Lung (tissue), 12 donors: ENCODE data around the gene EPC1. TPM values are rescaled to one million over a fixed set of nuclear protein-coding genes. Genes with fewer than 3 reads are reported as not detected.

ENCODE experiments used
- ATAC-seq: fragments of 200-7000 bp; cut with Tn5 transposase; one replicate; pipeline ENCODE4 v1.9.1; 2020; ENCODE audit warnings: moderate number of reproducible peaks; ENCODE audit not compliant: insufficient read depth, low FRiP score
- DNase-seq, 3 donors: peaks; one replicate each; pipeline ENCODE4 v3.0.0-alpha.2; 2013 to 2017
- H3K27ac ChIP-seq, 2 donors: one replicate each; pipeline ENCODE4 v1.5.1; 2013; ENCODE audit warnings: mild to moderate bottlenecking in 2 of 2, moderate library complexity in 2 of 2, control low read depth in 1 of 2, inconsistent platforms in 1 of 2, low read depth in 1 of 2, low read length in 1 of 2
- H3K27me3 ChIP-seq, 3 donors: one replicate each; pipeline ENCODE4 v1.5.1; 2013; ENCODE audit warnings: low read length in 2 of 3; ENCODE audit not compliant: control insufficient read depth in 3 of 3, insufficient read depth in 3 of 3
- H3K36me3 ChIP-seq, 4 donors: one replicate each; pipeline ENCODE4 v1.5.1; 2013; ENCODE audit warnings: low read length in 4 of 4, mild to moderate bottlenecking in 1 of 4, moderate library complexity in 1 of 4; ENCODE audit not compliant: control insufficient read depth in 4 of 4, insufficient read depth in 4 of 4
- H3K4me1 ChIP-seq, 5 donors: one replicate each; pipeline ENCODE4 v1.5.1; 2013; ENCODE audit warnings: low read length in 5 of 5, mild to moderate bottlenecking in 2 of 5, moderate library complexity in 1 of 5; ENCODE audit not compliant: control insufficient read depth in 5 of 5, insufficient read depth in 5 of 5
- H3K4me3 ChIP-seq: one replicate; pipeline ENCODE4 v1.5.1; 2013; ENCODE audit warnings: mild to moderate bottlenecking, control low read depth, moderate library complexity
- H3K9ac ChIP-seq, 2 donors: one replicate each; pipeline ENCODE4 v1.5.1; 2013; ENCODE audit warnings: low read length in 2 of 2, control low read depth in 1 of 2; ENCODE audit not compliant: insufficient read depth in 1 of 2
- H3K9me3 ChIP-seq, 4 donors: one replicate each; pipeline ENCODE4 v1.5.1; 2013; ENCODE audit warnings: low read length in 3 of 4, mild to moderate bottlenecking in 1 of 4, moderate library complexity in 1 of 4; ENCODE audit not compliant: control insufficient read depth in 4 of 4, insufficient read depth in 3 of 4
- CTCF ChIP-seq: IDR thresholded peaks from 2 replicates; pipeline ENCODE4 v1.5.1; 2012; ENCODE audit warnings: mild to moderate bottlenecking; ENCODE audit errors: control extremely low read depth, extremely low read depth
- WGBS, 2 donors: extraction: QIAGEN DNeasy Blood & Tissue Kit; methylation state at CpG; one replicate each; pipeline ENCODE4 v1.1.7; 2013; 5-methylcytosine and 5-hydroxymethylcytosine counted together
- polyA plus RNA-seq, 2 donors: library from polyadenylated mRNA; stranded (reverse); fragments of 200-250 nt; gene quantifications; one replicate each; pipeline ENCODE4 v1.2.1, GENCODE V29; 2013
- total RNA-seq, 2 donors: library from RNA; depleted of rRNA in 1 of 2; stranded (reverse); fragments of >200 nt in 1 of 2; gene quantifications; one replicate each; pipeline ENCODE4 v1.2.1, GENCODE V29; 2014 to 2021
- donor health status: control.
- donor health status: control.
- donor health status: Bipolar disorder and iron deficiency.
- donor health status: healthy.
- donor health status: DM: yes; HTN: yes; CAD: no.

The EPC1 gene
- total and polyA plus RNA-seq, 4 donors = 13.2 to 109 (median 26.0) TPM

DNA sequence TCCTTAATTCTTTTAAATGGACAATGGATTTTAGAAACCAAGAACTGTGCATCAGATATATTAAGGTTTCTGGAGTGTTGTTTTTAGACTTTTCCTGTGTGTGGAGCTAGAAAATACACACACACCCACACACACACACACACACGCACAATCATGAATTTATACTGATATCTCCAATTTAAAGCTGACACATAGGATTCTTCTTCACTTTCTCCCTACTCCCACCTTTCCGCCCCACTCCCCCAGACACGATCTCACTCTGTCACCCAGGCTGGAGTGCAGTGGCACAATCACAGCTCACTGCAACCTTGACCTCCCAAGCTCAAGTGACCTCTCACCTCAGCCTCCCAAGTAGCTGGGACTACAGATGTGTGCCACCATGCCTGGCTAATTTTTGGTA is 100.3 kb downstream of the EPC1 start:
- H3K9ac ChIP-seq = no peak overlapping the region
- TF ChIP-seq CTCF = no peak
- 91 to 96% methylated on average over 3 of the region's 3 CpGs for WGBS, 2 donors
- no peaks in the 10 kb centered on the region for H3K9me3 ChIP-seq
- H3K27me3 ChIP-seq = no peaks in the 10 kb centered on the region
- no peak for DNase-seq
- H3K4me1 ChIP-seq = no peaks in the 10 kb centered on the region
- H3K36me3 ChIP-seq = no peaks in the 10 kb centered on the region
- no peak overlapping the region for H3K4me3 ChIP-seq
- no peak for ATAC-seq
- no peak overlapping the region for H3K27ac ChIP-seq

- DNase-seq (no peak), ATAC-seq (no peak)
- no peaks in the 10 kb centered on the region for H3K9me3 ChIP-seq
- H3K36me3 ChIP-seq = no peaks in the 10 kb centered on the region
- no peak for TF ChIP-seq CTCF
- no peak overlapping the region for H3K27ac ChIP-seq
- no peaks in the 10 kb centered on the region for H3K27me3 ChIP-seq
- no peak overlapping the region for H3K4me3 ChIP-seq
- H3K9ac ChIP-seq = no peak overlapping the region
- 79 to 91% methylated on average over 8 of the region's 8 CpGs for WGBS, 2 donors
- H3K4me1 ChIP-seq = no peaks in the 10 kb centered on the region
Measured at GRCh38 chr10:32245760-32246159, 101.2 kb downstream of the EPC1 start.

GRCh38 chr10:32244421-32245207 is 102.3 kb downstream of the EPC1 start:
- no peaks in the 10 kb centered on the region for H3K36me3 ChIP-seq
- H3K9me3 ChIP-seq = no peaks in the 10 kb centered on the region
- no peak overlapping the region for H3K27ac ChIP-seq
- H3K9ac ChIP-seq = no peak overlapping the region
- WGBS, 2 donors = 86 to 100% methylated on average over 3 of the region's 3 CpGs
- ATAC-seq (no peak), DNase-seq (no peak)
- no peaks in the 10 kb centered on the region for H3K4me1 ChIP-seq
- TF ChIP-seq CTCF = no peak
- no peaks in the 10 kb centered on the region for H3K27me3 ChIP-seq
- H3K4me3 ChIP-seq = no peak overlapping the region

- no peak for DNase-seq
- no peak for ATAC-seq
- TF ChIP-seq CTCF = no peak
- Histone ChIP-seq H3K36me3 (no peaks in the 10 kb centered on the region), H3K4me3 (no peak overlapping the region), H3K27ac (no peak overlapping the region), H3K27me3 (no peaks in the 10 kb centered on the region), H3K9ac (no peak overlapping the region), H3K9me3 (no peaks in the 10 kb centered on the region), H3K4me1 (no peaks in the 10 kb centered on the region)
- WGBS, 2 donors = 94 to 95% methylated on average over 4 of the region's 4 CpGs
Measured at GRCh38 chr10:32244011-32244410, 102.9 kb downstream of the EPC1 start.
